ENCODE measurements around the gene PLCD4.

Gene PLCD4

GRCh38 chr2:218621007-218621406 lies 13.3 kb downstream of the PLCD4 start:
- no peak overlapping the region for H3K9ac ChIP-seq (ENCODE audit: low read length)
- peaks cover 17% of the 10 kb centered on the region for H3K4me1 ChIP-seq (ENCODE audit: low read length)
- H3K4me3 ChIP-seq (ENCODE audit: low read length) = no peak overlapping the region
- no peak overlapping the region for H3K4me2 ChIP-seq (ENCODE audit: low read length)
- no peaks in the 10 kb centered on the region for H4K20me1 ChIP-seq (ENCODE audit: insufficient read depth, low read length)
- no peak overlapping the region for H2AFZ ChIP-seq (ENCODE audit: low read depth, low read length)
- TF ChIP-seq CTCF (IDR thresholded peaks at IDR 0.05; ENCODE audit: low read depth, low read length) = no peak
- TF ChIP-seq EZH2phosphoT487 (IDR thresholded peaks at IDR 0.05; ENCODE audit: low read depth) = no peak
- H3K79me2 ChIP-seq (ENCODE audit: low read length) = no peaks in the 10 kb centered on the region
- H3K27me3 ChIP-seq (ENCODE audit: low read depth, low read length) = no peaks in the 10 kb centered on the region
- no peaks in the 10 kb centered on the region for H3K9me3 ChIP-seq (ENCODE audit: insufficient read depth, low read length)
- no peaks in the 10 kb centered on the region for H3K36me3 ChIP-seq (replicated peaks; ENCODE audit: low read depth, low read length)
- H3K27ac ChIP-seq (ENCODE audit: low read length) = no peak overlapping the region

- TF ChIP-seq EZH2phosphoT487 (IDR thresholded peaks at IDR 0.05; ENCODE audit: low read depth) = no peak
- TF ChIP-seq CTCF (IDR thresholded peaks at IDR 0.05; ENCODE audit: low read depth, low read length) = no peak
- H4K20me1 ChIP-seq (ENCODE audit: insufficient read depth, low read length) = no peaks in the 10 kb centered on the region
- no peaks in the 10 kb centered on the region for H3K79me2 ChIP-seq (ENCODE audit: low read length)
- H3K27ac ChIP-seq (ENCODE audit: low read length) = no peak overlapping the region
- H3K4me2 ChIP-seq (ENCODE audit: low read length) = peak overlapping the region; percentile 47
- no peaks in the 10 kb centered on the region for H3K9me3 ChIP-seq (ENCODE audit: insufficient read depth, low read length)
- H3K9ac ChIP-seq (ENCODE audit: low read length) = no peak overlapping the region; the same call in 1 of the 2 replicates
- peak overlapping the region; percentile 64; the same call in 1 of the 2 replicates for H2AFZ ChIP-seq (ENCODE audit: low read depth, low read length)
- peaks cover 18% of the 10 kb centered on the region for H3K4me1 ChIP-seq (ENCODE audit: low read length)
- H3K36me3 ChIP-seq (replicated peaks; ENCODE audit: low read depth, low read length) = no peaks in the 10 kb centered on the region
- no peaks in the 10 kb centered on the region for H3K27me3 ChIP-seq (ENCODE audit: low read depth, low read length)
- H3K4me3 ChIP-seq (ENCODE audit: low read length) = no peak overlapping the region
Measured at GRCh38 chr2:218622606-218623365, 15.1 kb downstream of the PLCD4 start.

GRCh38 chr2:218623366-218623705 lies 15.6 kb downstream of the PLCD4 start:
- Histone ChIP-seq H4K20me1 (ENCODE audit: insufficient read depth, low read length) (no peaks in the 10 kb centered on the region), H3K9ac (ENCODE audit: low read length) (no peak overlapping the region; the same call in 1 of the 2 replicates), H3K27me3 (ENCODE audit: low read depth, low read length) (no peaks in the 10 kb centered on the region), H3K79me2 (ENCODE audit: low read length) (no peaks in the 10 kb centered on the region), H3K4me1 (ENCODE audit: low read length) (peaks cover 22% of the 10 kb centered on the region), H2AFZ (ENCODE audit: low read depth, low read length) (peak overlapping the region; percentile 64; the same call in 1 of the 2 replicates), H3K27ac (ENCODE audit: low read length) (no peak overlapping the region), H3K9me3 (ENCODE audit: insufficient read depth, low read length) (no peaks in the 10 kb centered on the region), H3K4me3 (ENCODE audit: low read length) (no peak overlapping the region), H3K36me3 (replicated peaks; ENCODE audit: low read depth, low read length) (no peaks in the 10 kb centered on the region), H3K4me2 (ENCODE audit: low read length) (peak overlapping the region; percentile 47)
- no peak for TF ChIP-seq EZH2phosphoT487 (IDR thresholded peaks at IDR 0.05; ENCODE audit: low read depth)
- no peak for TF ChIP-seq CTCF (IDR thresholded peaks at IDR 0.05; ENCODE audit: low read depth, low read length)

GRCh38 chr2:218626369-218626768 lies 18.7 kb downstream of the PLCD4 start:
- peaks cover 22% of the 10 kb centered on the region for H3K4me1 ChIP-seq (ENCODE audit: low read length)
- H3K9me3 ChIP-seq (ENCODE audit: insufficient read depth, low read length) = no peaks in the 10 kb centered on the region
- TF ChIP-seq CTCF (IDR thresholded peaks at IDR 0.05; ENCODE audit: low read depth, low read length) = no peak
- TF ChIP-seq EZH2phosphoT487 (IDR thresholded peaks at IDR 0.05; ENCODE audit: low read depth) = no peak
- no peak overlapping the region for H3K9ac ChIP-seq (ENCODE audit: low read length)
- H3K27ac ChIP-seq (ENCODE audit: low read length) = no peak overlapping the region
- H3K36me3 ChIP-seq (replicated peaks; ENCODE audit: low read depth, low read length) = no peaks in the 10 kb centered on the region
- no peaks in the 10 kb centered on the region for H4K20me1 ChIP-seq (ENCODE audit: insufficient read depth, low read length)
- H3K4me3 ChIP-seq (ENCODE audit: low read length) = no peak overlapping the region
- no peak overlapping the region for H3K4me2 ChIP-seq (ENCODE audit: low read length)
- no peaks in the 10 kb centered on the region for H3K27me3 ChIP-seq (ENCODE audit: low read depth, low read length)
- no peak overlapping the region for H2AFZ ChIP-seq (ENCODE audit: low read depth, low read length)
- no peaks in the 10 kb centered on the region for H3K79me2 ChIP-seq (ENCODE audit: low read length)

Data from OCI-LY3 (cell line).